ENCODE measurements around the gene TUBGCP5. TPM values are rescaled to one million over a fixed set of nuclear protein-coding genes. Genes with fewer than 3 reads are reported as not detected.
A peak's percentile ranks its signal among the peaks of the same experiment; 100 is the strongest.
"Not testable (repeated sequence)": the region's sequence is repeated elsewhere in the genome, so short reads cannot be mapped to it uniquely, and the experiment has no call there.

Gene TUBGCP5
- 10 to 100 TPM; 23.8 to 34.4 (median 30.3) TPM for polyA plus RNA-seq (ENCODE audit: insufficient read depth in 1 of 5, insufficient read length in 5 of 5, low replicate concordance in 1 of 5)
- long read RNA-seq, donor 1: 0 reads
- long read RNA-seq, donor 2, partial matches to known transcripts: 0 of 1 reads
- long read RNA-seq, donor 2, other reads (novel, unspliced or antisense): 0 of 1 reads
- long read RNA-seq, donor 3, partial matches to known transcripts: 6 of 7 reads
- long read RNA-seq, donor 3, other reads (novel, unspliced or antisense): 0 of 7 reads
- long read RNA-seq, donor 4: 0 reads
- long read RNA-seq, donor 5, partial matches to known transcripts: 0 of 2 reads
- long read RNA-seq, donor 5, other reads (novel, unspliced or antisense): 0 of 2 reads
- long read RNA-seq, donor 6, partial matches to known transcripts: 0 of 1 reads
- long read RNA-seq, donor 6, other reads (novel, unspliced or antisense): 0 of 1 reads
- long read RNA-seq, donor 7: 0 reads
- long read RNA-seq, donor 8: 0 reads

- DNase-seq: peak; percentile 98
Observed at GRCh38 chr15:23039143-23039916, at the start of gene TUBGCP5. TSS of gene TUBGCP5 (minus strand) at chr15:23039569. CDS start at chr15:23039543, 26 bp downstream.

GRCh38 chr15:23083115-23083514 lies 43.7 kb upstream of the TUBGCP5 start:
- no peak for DNase-seq

GRCh38 chr15:23081996-23082737 lies 42.8 kb upstream of the TUBGCP5 start:
- not testable (repeated sequence) for DNase-seq

- DNase-seq: no peak
Observed at GRCh38 chr15:23081271-23081670, 41.9 kb upstream of the TUBGCP5 start.

- no peak for DNase-seq
Observed at GRCh38 chr15:23079766-23080165, 40.4 kb upstream of the TUBGCP5 start.

- no peak for DNase-seq
Observed at GRCh38 chr15:23075927-23076326, 36.6 kb upstream of the TUBGCP5 start.

- no peak for DNase-seq
Observed at GRCh38 chr15:23074684-23075083, 35.3 kb upstream of the TUBGCP5 start.

GRCh38 chr15:23073890-23074646 lies 34.7 kb upstream of the TUBGCP5 start:
- no peak for DNase-seq

GRCh38 chr15:23072633-23073032 lies 33.3 kb upstream of the TUBGCP5 start:
- DNase-seq: no peak

GRCh38 chr15:23069496-23070166 lies 30.3 kb upstream of the TUBGCP5 start:
- no peak for DNase-seq

- no peak for DNase-seq
Observed at GRCh38 chr15:23067416-23067815, 28.0 kb upstream of the TUBGCP5 start.

- no peak for DNase-seq
Observed at GRCh38 chr15:23065836-23066235, 26.5 kb upstream of the TUBGCP5 start.

GRCh38 chr15:23064156-23064555 lies 24.8 kb upstream of the TUBGCP5 start:
- DNase-seq: no peak

GRCh38 chr15:23057707-23058106 lies 18.3 kb upstream of the TUBGCP5 start:
- DNase-seq: no peak

GRCh38 chr15:23055316-23055715 lies 15.9 kb upstream of the TUBGCP5 start:
- DNase-seq: no peak

GRCh38 chr15:23052522-23052921 lies 13.2 kb upstream of the TUBGCP5 start:
- no peak for DNase-seq

- no peak for DNase-seq
Observed at GRCh38 chr15:23050708-23051107, 11.3 kb upstream of the TUBGCP5 start.

GRCh38 chr15:23049984-23050628 lies 10.7 kb upstream of the TUBGCP5 start:
- no peak for DNase-seq

- not testable (repeated sequence) for DNase-seq
Observed at GRCh38 chr15:23048572-23049282, 9.4 kb upstream of the TUBGCP5 start.
